Endothelial cell of umbilical vein (primary cell): ENCODE data around the gene TSEN34. TPM values are rescaled to one million over a fixed set of nuclear protein-coding genes. Genes with fewer than 3 reads are reported as not detected.
A peak's percentile ranks its signal among the peaks of the same experiment; 100 is the strongest.

ENCODE experiments used
- Bru-seq: library from RNA; stranded (reverse); fragments of 400-500 nt; gene quantifications from one replicate; lab custom pipeline; 2021; lab: Mats Ljungman, UMichigan
- BruChase-seq, 2 experiments: library from RNA; stranded (reverse); fragments of 400-500 nt; gene quantifications; one replicate each; lab custom pipeline; 2021; lab: Mats Ljungman, UMichigan
- BruUV-seq: library from RNA; stranded (reverse); fragments of 400-500 nt; replicated peaks from 2 replicates; lab custom pipeline; 2021; lab: Mats Ljungman, UMichigan
- CTCF ChIA-PET: fragments of 300-600, 350-600 bp; sonication (Branson Sonifier 250); formaldehyde crosslinking; loops from one replicate; lab custom pipeline; 2021; ENCODE audit warnings: antibody characterized with exemption, inconsistent platforms; lab: Charles Lee
- POLR2A ChIA-PET: fragments of 300-600, 350-600 bp; sonication (Branson Sonifier 250); formaldehyde crosslinking; loops from one replicate; lab custom pipeline; 2021; ENCODE audit warnings: antibody characterized with exemption, inconsistent platforms; lab: Charles Lee
- DNase-seq: peaks from one replicate; pipeline ENCODE4 v3.0.0-alpha.2; 2011; ENCODE audit warnings: low read depth, low spot score
- FAIRE-seq: peaks from 2 replicates; lab custom pipeline; 2011; peaks lifted over from hg19 to GRCh38; lab: Jason Lieb, UNC
- H2AFZ ChIP-seq: 2 replicates; pipeline ENCODE4 v1.6.0; 2012; ENCODE audit warnings: low read depth, low read length, control low read depth, inconsistent platforms
- H3K27ac ChIP-seq: 2 replicates; pipeline ENCODE4 v1.5.1; 2011; ENCODE audit warnings: low read depth, mild to moderate bottlenecking, control low read depth, low read length, moderate library complexity; ENCODE audit not compliant: insufficient read depth
- H3K27me3 ChIP-seq, 2 experiments: 2 replicates each; pipeline versions ENCODE4 v1.6.0 to v1.6.1; 2011; ENCODE audit warnings: low read length in 2 of 2, mixed read lengths in 1 of 2; ENCODE audit not compliant: control insufficient read depth in 2 of 2, insufficient read depth in 2 of 2
- H3K36me3 ChIP-seq, 2 experiments: 2 replicates in 1 of 2; 3 replicates in 1 of 2; pipeline ENCODE4 v1.5.1; 2011; ENCODE audit warnings: low read length in 2 of 2, mild to moderate bottlenecking in 1 of 2, moderate library complexity in 1 of 2; ENCODE audit not compliant: control insufficient read depth in 2 of 2, insufficient read depth in 2 of 2; ENCODE audit errors: extremely low read depth in 1 of 2
- H3K4me1 ChIP-seq: 3 replicates; pipeline ENCODE4 v1.5.1; 2011; ENCODE audit warnings: mild to moderate bottlenecking, low read length; ENCODE audit not compliant: control insufficient read depth, insufficient read depth; ENCODE audit errors: extremely low read depth
- H3K4me2 ChIP-seq: 2 replicates; pipeline ENCODE4 v1.6.1; 2011; ENCODE audit warnings: low read length, control low read depth, mixed read lengths; ENCODE audit not compliant: insufficient read depth
- H3K4me3 ChIP-seq, 3 experiments: fragments of 200-600 bp in 1 of 3; sonication (generic), shearing (Covaris generic) in 1 of 3; replicated peaks in 1 of 3; 2 replicates each; pipeline ENCODE4 v1.5.1; 2011 to 2016; ENCODE audit warnings: control low read depth in 3 of 3, low read length in 3 of 3, mild to moderate bottlenecking in 2 of 3, inconsistent platforms in 1 of 3, low read depth in 1 of 3, moderate library complexity in 1 of 3; ENCODE audit not compliant: insufficient read depth in 1 of 3
- H3K79me2 ChIP-seq: 2 replicates; pipeline ENCODE4 v1.6.0; 2012; ENCODE audit warnings: low read length, inconsistent platforms; ENCODE audit not compliant: control insufficient read depth, insufficient read depth
- H3K9ac ChIP-seq: replicated peaks from 2 replicates; pipeline ENCODE3; 2011; ENCODE audit warnings: low read length, control low read depth; ENCODE audit not compliant: insufficient read depth; ENCODE audit errors: extremely low read depth
- H3K9me1 ChIP-seq: replicated peaks from 3 replicates; pipeline ENCODE4 v1.6.0; 2011; ENCODE audit warnings: mild to moderate bottlenecking, low read length; ENCODE audit not compliant: control insufficient read depth, insufficient read depth; ENCODE audit errors: extremely low read depth
- H3K9me3 ChIP-seq: replicated peaks from 2 replicates; pipeline ENCODE4 v1.5.1; 2012; ENCODE audit warnings: low read length, inconsistent platforms; ENCODE audit not compliant: control insufficient read depth, insufficient read depth
- H4K20me1 ChIP-seq: replicated peaks from 2 replicates; pipeline ENCODE3; 2011; ENCODE audit warnings: mild to moderate bottlenecking, low read length; ENCODE audit not compliant: control insufficient read depth, insufficient read depth; ENCODE audit errors: extremely low read depth
- GATA2 ChIP-seq: IDR thresholded peaks from 2 replicates; pipeline ENCODE4 v1.7.0; 2011; ENCODE audit warnings: low read depth, mild to moderate bottlenecking, moderate library complexity, mixed read lengths, low read length; ENCODE audit not compliant: insufficient read length, insufficient read depth
- POLR2AphosphoS5 ChIP-seq: IDR thresholded peaks from 2 replicates; pipeline ENCODE4 v1.6.1; 2012; ENCODE audit warnings: low read depth, mild to moderate bottlenecking, control low read depth, low read length, moderate library complexity; ENCODE audit not compliant: insufficient read depth
- dilution Hi-C: fragments of 300-500 bp; cut with MboI; formaldehyde crosslinking; loops from one replicate; pipeline ENCODE4 v1.15.0; 2019; ENCODE audit warnings: low sequenced_read_pairs; ENCODE audit not compliant: extremely low pct_ligation_motif_present
- intact Hi-C: fragments of 100-400 bp; cut with micrococcal nuclease; formaldehyde crosslinking; loops from one replicate; pipeline ENCODE4 v1.10.0; 2022
- long read RNA-seq: library from polyadenylated mRNA; stranded (forward); transcript quantifications from one replicate; pipeline ENCODE4 v2.0.0, GENCODE V29; 2021
- polyA minus RNA-seq, 3 experiments: library from RNA; depleted of rRNA, polyadenylated mRNA; stranded (reverse); fragments of >200 nt; gene quantifications; 1 replicate in 1 of 3; 2 replicates in 2 of 3; pipeline ENCODE4 v1.2.3, GENCODE V29; 2011
- polyA plus RNA-seq, 4 experiments: library from polyadenylated mRNA; depleted of rRNA in 3 of 4; stranded (reverse) in 3 of 4; unstranded in 1 of 4; fragments of >200 nt; gene quantifications; 2 replicates each; pipeline versions ENCODE4 v1.2.1 to v1.2.3, GENCODE V29; 2011 to 2012; ENCODE audit warnings: missing spikeins in 1 of 4
- total RNA-seq: library from RNA; stranded (reverse); gene quantifications from 2 replicates; pipeline ENCODE4 v1.2.3, GENCODE V29; 2021

The TSEN34 gene
- total RNA-seq (37.4 and 40.7 TPM in 2 replicates), polyA plus RNA-seq (81.9 and 107 TPM in 2 replicates), polyA minus RNA-seq (21.8 and 29.0 TPM in 2 replicates), Bru-seq, nascent RNA (percentile 54 among the genes with signal in this experiment), BruChase-seq, experiment 1, labeled RNA remaining after a 6-hour chase (percentile 86 among the genes with signal in this experiment), BruChase-seq, experiment 2, labeled RNA remaining after a 2-hour chase (percentile 62 among the genes with signal in this experiment)
- polyA plus RNA-seq (2011; cell fraction: cytosol; rRNA removed), result 44.2 and 58.1 TPM in 2 replicates
- polyA plus RNA-seq (2011; cell fraction: nucleus; rRNA removed), result 19.0 and 19.4 TPM in 2 replicates
- polyA plus RNA-seq (2012), result 40.4 and 52.0 TPM in 2 replicates
- polyA minus RNA-seq (2011; cell fraction: cytosol; rRNA and poly(A)+ RNA removed), result 34.3 TPM
- polyA minus RNA-seq (2011; cell fraction: nucleus; rRNA and poly(A)+ RNA removed), result 3.3 and 5.0 TPM in 2 replicates
- long read RNA-seq, transcript TSEN34-203 (4 exons, 1,349 nt), result major isoform, 178 of 279 reads
- long read RNA-seq, transcript TSEN34-201 (5 exons, 2,294 nt), result minor isoform, 68 of 279 reads
- long read RNA-seq, transcript TSEN34-207 (3 exons, 2,372 nt), result minor isoform, 6 of 279 reads
- long read RNA-seq, partial matches to known transcripts, result 10 of 279 reads
- long read RNA-seq, other reads (novel, unspliced or antisense), result 16 of 279 reads

GRCh38 chr19:54191011-54191810 is at the start of gene TSEN34:
TSS of gene TSEN34 (plus strand) at chr19:54191308. CDS start at chr19:54191365, 57 bp downstream.
- peak within 1 kb of the TSS; percentile 90 for H3K4me2 ChIP-seq
- POLR2A ChIA-PET, result interaction anchor here (0.6 to 5.2 kb wide), 6 partner anchors 10 to 54 kb away, joined by 3 to 91 read pairs (median 3); partner anchors contain the start of genes CNOT3 and RPS9
- peak within 1 kb of the TSS; percentile 86 for H3K27ac ChIP-seq
- intact Hi-C loops (loop anchor here (2.0 kb wide), 2 partner anchors 272 to 280 kb away; partner anchors contain the start of gene LENG9), dilution Hi-C loops (no loop called here)
- no peaks in the 10 kb centered on the region for H3K27me3 ChIP-seq
- peak; percentile 62 for FAIRE-seq
- H3K36me3 ChIP-seq, result peaks cover 7 to 8% of the 10 kb centered on the region in 2 experiments
- peaks cover 16% of the 10 kb centered on the region for H3K4me1 ChIP-seq
- CTCF ChIA-PET, result interaction anchor here (0.7 to 2.7 kb wide), 9 partner anchors 9 to 75 kb away, joined by 3 to 15 read pairs (median 4); partner anchors contain the start of genes LENG1 and RPS9
- H4K20me1 ChIP-seq, result no peaks in the 10 kb centered on the region
- H2AFZ ChIP-seq, result peak within 1 kb of the TSS; percentile 92
- peaks cover 37% of the 10 kb centered on the region for H3K79me2 ChIP-seq
- BruUV-seq, result TSS peak; percentile 9
- H3K9me3 ChIP-seq, result no peaks in the 10 kb centered on the region
- H3K9ac ChIP-seq, result peak within 1 kb of the TSS; percentile 84
- no peaks in the 10 kb centered on the region for H3K9me1 ChIP-seq
- peak within 1 kb of the TSS; percentile 64 to 88 (median 78) for H3K4me3 ChIP-seq
- DNase-seq, result no peak
- TF ChIP-seq POLR2AphosphoS5, result peak; percentile 31
- TF ChIP-seq GATA2, result no peak
